GM20431 (cell line): Measurements from ENCODE around the gene TERT.

ENCODE experiments used
- in situ Hi-C: fragments of 300-500 bp; cut with MseI, MboI; formaldehyde crosslinking; loops from one replicate; pipeline ENCODE4 v1.15.0; 2020; ENCODE audit warnings: low sequenced_read_pairs; ENCODE audit not compliant: unreplicated experiment

The TERT gene

DNA sequence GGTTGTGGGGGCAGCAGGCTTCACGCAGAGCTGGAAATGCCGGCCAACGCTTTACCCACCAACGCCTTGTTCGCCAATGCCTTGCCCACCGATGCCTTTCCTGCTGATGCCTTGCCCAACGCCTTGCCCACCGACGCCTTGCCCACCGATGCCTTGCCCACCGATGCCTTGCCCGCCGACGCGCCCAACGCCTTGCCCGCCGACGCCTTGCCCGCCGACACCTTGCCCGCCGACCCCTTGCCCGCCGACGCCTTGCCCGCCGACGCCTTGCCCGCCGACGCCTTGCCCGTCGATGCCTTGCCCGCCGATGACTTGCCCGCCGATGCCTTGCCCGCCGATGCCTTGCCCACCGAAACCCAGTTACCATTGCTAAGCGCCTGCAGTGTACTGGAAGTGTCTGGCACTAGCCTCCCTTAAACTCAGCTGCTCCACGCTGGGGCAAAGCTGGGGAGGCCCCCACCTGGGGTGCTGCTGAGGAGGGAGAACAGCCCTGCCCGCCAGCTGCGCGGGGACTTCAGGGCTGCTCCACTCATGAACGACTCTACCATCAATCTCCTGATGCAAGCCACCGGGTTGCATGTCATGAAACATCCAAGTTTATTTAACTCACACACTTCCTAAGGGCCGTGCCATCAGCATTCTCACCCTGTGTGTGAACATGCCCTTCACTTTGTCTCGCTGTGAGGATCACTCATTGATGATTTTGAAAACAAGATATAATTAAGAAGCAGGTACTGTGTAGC, 67.9 kb downstream of the TERT start:
- in situ Hi-C loops, result no loop called here

DNA sequence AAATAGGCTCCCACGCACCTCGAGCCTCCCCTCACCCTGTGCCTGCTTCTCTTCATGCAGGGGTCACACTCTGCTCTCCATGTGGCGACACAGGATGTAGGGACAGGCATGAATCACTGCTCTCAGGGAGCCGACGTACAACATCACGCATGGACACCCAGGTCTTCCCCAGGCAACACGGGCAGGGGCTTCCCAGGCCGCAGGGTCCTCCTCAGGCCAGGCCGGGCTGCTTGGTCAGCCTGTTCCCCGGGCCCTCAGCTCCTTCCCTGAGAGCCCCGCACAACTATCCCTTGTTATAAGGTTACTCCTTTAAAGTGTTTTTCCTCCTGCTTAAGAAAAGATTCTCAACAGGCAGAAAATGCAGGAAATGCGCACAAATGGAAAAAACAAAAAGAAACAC, 68.6 kb downstream of the TERT start:
- in situ Hi-C loops, result no loop called here

DNA sequence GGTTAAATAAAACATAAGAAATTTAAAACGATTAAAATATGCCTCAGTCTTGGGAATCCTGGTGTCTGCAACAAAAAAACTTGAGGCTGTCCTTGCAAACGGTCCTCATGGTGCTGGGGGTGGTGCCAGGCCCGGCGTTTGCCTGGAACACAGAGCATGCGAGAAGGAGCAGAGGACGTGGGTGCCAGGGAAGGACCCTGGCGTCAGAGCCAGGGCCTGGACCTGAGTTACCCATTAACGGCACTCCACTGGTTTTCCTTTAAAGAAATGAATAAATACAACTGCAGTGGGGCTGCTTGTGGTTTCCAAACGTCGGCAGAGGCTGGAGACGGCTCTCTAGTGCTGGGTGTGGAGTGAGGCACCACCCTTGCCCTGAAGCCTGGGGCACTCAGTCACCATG, 69.8 kb downstream of the TERT start, which contains the start of gene SLC6A18:
Gene SLC6A18 (plus strand): TSS at position 301 of the 400 bp plus-strand sequence. CDS start 97 bp downstream, at position 398.
- in situ Hi-C loops, result no loop called here

DNA sequence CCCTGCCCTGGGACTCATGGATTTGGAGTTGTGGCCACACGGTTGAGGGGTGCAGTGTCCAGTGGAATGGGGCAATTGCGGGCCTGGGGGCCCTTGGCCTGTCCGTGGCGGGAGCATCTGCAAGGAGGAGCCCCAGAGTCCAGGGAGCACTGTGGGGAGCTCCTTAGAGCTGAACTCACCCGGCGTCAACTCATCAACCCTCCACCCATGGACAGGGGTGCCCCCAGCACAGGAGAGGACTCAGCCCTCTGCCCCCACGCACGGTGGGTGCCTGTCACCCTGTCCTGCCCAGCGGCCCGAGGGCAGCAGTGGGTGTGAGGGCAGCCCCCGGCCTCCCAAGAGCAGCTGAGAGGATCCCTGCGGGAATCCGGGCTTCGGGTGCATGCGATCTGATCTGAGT, 70.2 kb downstream of the TERT start:
- in situ Hi-C loops, result no loop called here

DNA sequence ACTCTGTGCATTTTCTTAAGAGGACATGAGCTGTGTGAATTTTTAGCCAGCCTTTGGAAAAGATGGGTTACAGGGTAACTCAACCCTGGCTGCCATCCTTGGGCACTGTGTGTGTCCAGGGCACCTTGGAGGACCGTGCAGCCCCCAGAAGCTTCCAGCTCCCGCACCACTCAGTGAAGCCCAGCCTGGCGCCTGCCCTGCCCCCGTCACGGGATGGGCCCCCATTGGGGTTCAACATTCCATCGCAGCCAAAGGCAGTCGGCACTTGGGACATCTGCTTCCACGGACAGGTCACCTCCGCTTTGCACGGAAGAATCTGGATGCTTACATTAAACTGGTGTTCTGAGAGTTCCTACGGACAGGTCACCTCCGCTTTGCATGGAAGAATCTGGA, 71.6 kb downstream of the TERT start:
- in situ Hi-C loops, result no loop called here

DNA sequence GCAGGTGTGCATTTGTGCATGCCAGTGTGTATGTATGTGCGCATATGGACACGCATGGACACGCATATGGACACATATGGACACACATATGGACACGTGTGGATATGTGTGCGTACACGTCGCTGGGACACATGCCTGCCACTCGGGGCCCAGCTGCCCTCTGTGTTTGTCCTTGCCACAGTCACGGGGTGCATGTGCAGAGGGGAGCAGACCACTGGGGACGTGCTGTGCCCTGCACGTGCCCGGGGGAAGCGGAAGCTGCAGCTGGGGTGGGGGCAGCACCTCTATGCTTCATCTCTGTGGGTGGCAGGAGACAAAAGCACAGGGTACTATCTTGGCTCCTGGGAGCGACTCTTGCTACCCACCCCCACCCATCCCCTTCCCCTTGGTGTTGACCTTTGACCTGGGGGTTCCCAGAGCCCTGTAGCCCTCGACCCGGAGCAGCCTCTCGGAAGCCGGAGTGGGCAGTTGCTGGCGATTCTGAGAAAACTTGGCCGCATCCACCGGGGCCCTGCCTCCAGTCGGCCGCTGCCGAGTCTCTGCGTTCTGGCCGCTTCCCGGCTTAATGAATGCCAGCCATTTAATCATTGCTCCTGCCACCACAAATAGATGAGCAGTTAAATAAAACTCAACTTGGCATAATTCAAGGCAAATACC, 72.1 kb downstream of the TERT start:
- in situ Hi-C loops, result no loop called here

DNA sequence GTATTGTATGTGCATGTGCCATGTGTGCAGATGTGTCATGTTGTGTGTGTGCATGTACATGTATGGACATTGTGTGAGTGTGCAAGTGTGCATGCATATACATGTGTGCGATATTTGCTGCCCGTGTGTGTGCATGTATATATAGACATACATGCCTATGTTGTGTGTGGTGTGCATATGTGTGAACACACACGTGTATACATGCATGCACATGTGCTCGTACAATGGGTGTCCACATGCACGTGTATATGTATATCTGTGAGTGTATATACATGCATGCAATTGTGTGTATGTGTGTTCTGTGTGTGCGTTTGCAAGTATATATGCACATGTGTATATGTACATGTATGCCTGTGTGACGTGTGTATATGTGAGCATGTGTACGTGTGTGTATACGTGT, 72.7 kb downstream of the TERT start:
- in situ Hi-C loops, result no loop called here

DNA sequence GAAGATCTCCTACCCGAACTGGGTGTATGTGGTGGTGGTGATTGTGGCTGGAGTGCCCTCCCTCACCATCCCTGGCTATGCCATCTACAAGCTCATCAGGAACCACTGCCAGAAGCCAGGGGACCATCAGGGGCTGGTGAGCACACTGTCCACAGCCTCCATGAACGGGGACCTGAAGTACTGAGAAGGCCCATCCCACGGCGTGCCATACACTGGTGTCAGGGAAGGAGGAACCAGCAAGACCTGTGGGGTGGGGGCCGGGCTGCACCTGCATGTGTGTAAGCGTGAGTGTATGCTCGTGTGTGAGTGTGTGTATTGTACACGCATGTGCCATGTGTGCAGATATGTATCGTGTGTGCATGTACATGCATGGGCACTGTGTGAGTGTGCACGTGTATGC, 73.1 kb downstream of the TERT start:
- in situ Hi-C loops, result no loop called here

DNA sequence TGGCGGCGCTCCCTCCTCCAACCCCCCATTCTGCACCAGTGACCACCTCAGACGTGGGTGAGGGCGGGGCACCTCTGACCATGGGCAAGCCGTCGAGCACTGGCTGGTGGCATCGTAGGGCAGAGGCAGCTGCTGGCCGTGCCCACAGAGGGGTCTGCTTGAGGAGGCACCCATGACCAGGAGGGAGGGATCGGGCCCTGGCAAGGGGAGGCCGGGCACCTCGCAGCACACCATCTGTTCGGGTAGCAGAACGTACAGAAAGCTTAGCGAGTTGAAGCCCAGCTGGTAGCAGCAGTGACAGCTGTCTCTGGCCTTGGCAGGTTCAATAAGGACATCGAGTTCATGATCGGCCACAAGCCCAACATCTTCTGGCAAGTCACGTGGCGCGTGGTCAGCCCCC, 74.0 kb downstream of the TERT start:
- in situ Hi-C loops, result no loop called here

DNA sequence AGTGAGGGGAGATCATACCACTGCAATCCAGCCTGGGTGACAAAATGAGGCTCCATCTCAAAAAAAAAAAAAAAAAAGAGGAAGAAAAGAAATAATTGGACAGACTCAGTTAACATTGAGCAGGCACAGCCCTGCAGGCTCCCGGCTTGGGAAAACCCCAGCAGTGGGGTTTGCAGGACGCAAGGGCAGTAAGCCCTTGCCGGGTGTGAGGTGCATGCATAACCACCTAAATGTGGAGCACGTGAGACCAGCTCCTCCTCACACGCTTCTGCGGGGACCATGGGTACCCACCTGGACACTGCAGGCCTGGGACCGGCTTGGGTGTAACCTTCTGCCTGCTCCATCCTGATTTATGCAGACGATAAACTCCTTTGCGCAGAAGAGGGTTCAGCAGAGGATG, 74.5 kb downstream of the TERT start:
- in situ Hi-C loops, result no loop called here

DNA sequence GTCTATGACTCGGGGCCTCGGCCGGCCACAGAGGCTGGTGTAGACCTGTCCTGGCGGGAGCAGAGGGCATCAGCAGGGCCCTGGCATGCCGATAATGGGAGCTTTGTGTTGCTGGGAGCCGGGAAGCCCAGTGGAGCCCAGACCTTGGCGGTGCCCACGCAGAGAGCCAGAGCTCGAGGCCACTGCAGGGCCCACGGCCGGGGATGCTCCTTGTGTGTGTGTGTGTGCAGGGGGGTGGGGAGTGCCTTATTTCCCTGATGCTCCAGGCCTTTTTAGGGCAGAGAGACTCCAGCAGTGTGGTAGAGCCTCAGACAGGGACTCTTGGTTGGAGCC, 75.1 kb downstream of the TERT start:
- in situ Hi-C loops, result no loop called here

DNA sequence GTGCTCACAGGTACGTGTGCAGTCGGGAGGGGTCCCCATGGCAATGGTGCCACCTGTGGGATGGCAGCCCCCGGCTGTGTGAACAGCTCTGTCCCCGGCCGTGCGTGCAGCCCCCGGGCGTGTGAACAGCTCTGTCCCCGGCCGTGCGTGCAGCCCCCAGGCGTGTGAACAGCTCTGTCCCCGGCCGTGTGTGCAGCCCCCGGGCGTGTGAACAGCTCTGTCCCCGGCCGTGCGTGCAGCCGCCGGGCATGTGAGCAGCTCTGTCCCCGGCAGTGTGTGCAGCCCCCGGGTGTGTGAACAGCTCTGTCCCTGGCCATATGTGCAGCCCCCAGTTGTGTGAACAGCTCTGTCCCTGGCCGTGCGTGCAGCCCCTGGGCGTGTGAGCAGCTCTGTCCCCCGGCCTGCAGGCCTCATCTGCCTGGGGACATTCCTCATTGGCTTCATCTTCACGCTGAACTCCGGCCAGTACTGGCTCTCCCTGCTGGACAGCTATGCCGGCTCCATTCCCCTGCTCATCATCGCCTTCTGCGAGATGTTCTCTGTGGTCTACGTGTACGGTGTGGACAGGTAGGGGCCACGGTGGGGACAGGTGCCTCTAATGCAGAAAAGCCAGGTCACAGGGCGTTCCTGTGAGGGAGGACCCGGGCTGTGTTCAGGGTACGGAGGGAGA, 75.6 kb downstream of the TERT start:
- in situ Hi-C loops, result no loop called here

DNA sequence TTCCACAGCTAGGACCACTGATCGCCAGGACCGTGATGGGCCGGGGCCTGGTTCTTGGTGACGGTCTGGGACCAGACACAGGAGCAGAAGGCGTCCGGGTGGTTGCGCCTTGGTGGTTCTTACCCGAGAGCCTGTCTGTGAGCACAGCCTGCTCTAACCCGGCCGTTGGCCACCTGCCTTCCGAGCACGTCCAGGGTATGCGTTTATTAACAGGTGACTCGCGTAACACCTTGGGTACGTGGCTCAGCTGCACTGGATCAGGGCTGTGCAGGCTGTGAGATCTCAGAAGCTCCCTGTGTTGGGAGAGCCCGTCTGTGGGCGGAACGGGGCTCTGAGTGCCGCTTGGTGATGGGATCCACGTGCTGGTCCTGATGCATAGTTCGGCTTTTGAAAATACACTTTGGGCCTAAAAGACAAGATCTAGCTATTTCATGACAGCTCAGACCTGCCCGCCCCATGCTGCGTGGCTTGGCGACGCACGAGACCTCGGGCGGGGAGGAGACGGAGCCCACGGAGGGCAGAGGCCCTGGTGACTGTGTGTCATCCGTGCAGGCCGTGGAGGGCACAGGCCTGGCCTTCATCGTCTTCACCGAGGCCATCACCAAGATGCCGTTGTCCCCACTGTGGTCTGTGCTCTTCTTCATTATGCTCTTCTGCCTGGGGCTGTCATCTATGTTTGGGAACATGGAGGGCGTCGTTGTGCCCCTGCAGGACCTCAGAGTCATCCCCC, 76.4 kb downstream of the TERT start:
- in situ Hi-C loops, result no loop called here

DNA sequence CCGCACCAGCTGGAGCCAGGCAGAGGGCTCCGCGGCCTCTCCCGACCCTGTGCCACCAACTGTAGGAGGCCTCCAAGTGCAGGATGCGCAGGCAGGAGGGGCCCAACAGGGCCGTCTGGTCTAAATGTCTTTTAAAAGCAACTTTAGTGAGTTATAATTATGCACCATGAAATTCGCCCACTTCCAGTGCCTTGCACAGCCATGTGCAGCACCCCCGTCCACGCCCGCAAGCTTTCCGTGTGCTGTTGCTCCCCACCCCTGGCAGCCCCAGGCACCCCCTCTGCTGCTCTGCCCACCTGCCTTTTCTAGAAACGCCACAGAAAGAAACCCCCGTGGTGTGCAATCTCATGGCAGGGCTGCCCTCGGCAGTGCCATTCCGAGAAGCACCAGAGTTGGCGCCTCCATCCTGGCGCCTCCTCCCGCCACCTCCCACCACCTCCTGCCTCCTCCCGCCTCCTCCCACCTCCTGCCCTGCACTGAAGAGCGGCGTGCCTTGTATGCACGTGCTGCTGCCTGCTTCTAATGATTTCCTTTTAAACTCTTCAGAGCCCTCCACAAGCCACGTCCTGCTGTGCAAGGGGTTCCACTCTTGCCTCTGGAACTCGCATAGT, 77.2 kb downstream of the TERT start:
- in situ Hi-C loops, result no loop called here

DNA sequence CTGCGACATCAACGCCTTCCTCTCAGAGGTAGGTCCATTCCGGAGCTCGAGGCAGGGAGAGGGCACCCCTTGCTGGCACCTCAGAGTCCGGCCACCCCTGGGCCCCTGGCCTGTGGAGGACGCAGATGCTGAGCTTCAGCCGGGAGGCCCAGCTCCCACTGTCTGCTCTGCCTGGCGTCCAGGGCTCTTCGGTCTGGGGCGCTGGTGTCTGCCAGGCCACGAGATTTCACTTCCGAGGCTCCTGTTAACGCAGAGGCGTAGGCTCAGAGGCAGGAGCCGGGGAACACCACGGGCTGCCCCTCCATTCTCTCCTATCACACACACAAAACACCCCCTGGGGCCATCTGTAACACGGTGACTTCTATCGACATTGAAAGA, 78.0 kb downstream of the TERT start:
- in situ Hi-C loops, result no loop called here

DNA sequence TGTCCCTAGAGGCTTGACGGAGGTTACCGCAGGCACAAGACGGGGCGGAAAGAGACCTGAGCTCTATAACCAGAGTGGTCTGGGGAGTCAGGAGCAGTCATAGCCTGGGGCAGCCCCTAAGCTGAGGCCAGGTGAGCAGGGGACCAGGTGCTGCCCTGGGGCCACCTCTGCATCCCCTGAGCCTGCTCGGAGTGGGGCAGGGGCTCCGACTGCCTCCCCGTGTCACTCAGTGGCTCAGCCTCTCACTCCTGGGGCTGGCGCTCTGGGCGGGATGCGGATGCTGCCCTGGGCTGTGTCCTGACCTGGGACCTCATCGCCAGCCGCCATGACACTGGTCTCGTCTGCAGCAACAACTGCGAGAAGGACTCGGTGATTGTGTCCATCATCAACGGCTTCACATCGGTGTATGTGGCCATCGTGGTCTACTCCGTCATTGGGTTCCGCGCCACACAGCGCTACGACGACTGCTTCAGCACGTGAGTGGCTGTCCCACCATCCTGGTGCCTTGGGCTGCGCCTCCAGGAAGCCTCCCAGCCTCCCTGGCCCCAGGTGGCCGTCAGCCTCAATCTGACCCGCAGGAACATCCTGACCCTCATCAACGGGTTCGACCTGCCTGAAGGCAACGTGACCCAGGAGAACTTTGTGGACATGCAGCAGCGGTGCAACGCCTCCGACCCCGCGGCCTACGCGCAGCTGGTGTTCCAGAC, 78.5 kb downstream of the TERT start:
- in situ Hi-C loops, result no loop called here

DNA sequence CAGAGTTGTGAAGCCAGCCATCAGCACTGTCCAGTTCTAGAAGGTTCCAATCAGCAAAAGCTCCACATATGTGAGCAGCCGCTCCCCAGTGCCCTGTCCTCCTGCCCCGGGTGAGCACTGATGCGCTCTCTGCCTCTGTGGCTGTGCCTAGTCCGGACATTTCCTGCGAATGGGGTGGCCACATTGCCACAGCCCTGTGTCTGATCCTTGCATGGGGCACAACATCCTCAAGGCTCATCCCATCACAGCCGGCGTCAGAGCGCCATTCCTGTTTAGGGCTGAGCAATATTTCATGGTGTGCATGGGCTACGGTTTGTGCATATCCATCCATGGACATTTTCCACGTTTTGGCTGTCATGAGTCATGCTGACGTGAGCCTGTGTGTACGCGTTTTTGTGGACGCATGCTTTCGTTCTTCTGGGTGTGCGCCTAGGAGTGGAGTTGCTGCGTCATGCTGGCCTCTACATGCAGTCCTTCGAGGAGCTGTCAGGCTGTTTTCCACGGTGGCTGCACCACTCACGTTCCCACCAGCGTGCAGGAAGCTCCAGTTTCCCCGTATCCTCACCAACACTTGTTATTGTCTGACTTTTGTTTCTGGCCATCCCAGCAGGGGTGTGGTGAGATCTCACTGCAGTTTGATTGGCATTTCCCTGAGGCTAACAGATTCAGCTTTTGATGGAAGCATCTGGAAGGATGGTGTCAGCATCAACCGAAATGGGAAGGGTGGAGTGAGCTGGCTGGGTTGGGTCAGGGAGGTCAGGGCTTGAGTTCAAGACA, 79.4 kb downstream of the TERT start:
- in situ Hi-C loops, result no loop called here

DNA sequence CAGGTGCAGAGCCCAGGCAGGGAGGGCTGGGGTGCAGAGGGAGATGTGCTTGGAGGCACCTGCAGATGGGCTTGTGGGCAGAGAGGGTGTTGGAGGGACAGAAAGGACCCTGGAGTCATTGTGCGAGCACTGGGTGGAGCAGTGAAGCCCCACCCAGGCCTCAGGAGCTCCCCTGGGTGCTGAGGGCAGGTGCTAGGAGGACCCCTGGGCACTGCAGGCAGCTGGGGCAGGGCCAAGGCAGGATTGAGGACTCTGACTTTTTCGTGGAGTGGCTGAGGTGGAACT, 80.0 kb downstream of the TERT start:
- in situ Hi-C loops, result no loop called here

DNA sequence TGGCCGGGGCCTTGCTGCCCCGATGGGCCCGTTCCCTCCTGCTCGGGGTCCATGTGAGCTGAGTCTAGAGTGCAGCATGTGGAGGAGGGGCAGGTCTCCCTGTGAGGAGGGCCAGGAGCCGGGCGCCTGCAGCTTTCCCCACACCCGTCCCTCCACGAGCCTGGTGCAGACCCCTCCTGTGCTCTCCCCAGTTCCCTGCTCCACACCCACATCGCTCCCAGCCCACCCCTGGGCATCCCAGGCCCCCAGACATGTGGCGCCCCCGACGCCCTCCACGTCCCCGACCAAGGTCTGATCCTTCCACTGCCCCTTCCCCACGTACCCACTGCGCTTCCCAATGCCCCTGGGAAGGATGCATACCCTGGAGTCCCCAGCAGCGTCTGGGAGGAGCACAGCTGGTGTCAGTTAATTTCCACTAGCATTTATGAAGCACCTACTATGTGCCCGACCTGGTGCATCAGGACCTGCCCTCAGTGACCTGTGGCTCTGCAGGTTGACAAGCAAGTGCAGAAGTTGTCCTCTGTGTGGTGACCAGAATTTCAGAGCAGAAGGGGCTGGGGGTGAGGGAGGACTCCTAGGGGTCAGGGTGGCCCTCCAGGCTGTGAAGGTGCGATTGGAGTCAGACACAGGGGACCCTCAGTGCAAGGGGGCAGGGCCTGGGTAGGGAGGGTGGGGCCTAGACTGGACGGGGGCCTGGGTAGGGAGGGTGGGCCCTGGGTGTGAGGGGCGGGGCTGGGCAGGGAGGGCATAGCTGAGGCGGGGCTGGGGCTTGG, 80.5 kb downstream of the TERT start:
- in situ Hi-C loops, result no loop called here
